Mesothelial cell of epicardium (in vitro differentiated cells): Measurements from ENCODE around the gene MMP28. TPM values are rescaled to one million over a fixed set of nuclear protein-coding genes. Genes with fewer than 3 reads are reported as not detected.

Source experiments
- DNase-seq, 2 experiments: peaks; one replicate each; pipeline ENCODE4 v3.0.0; 2021; ENCODE audit warnings: low spot score in 2 of 2; ENCODE audit not compliant: unreplicated experiment in 2 of 2
- H3K27ac Mint-ChIP-seq: 2 replicates; pipeline ENCODE4 v1.8.0; 2021; ENCODE audit warnings: mixed read lengths
- H3K27me3 Mint-ChIP-seq: 2 replicates; pipeline ENCODE4 v1.8.0; 2021; ENCODE audit warnings: low read depth, mixed read lengths
- H3K36me3 Mint-ChIP-seq: 2 replicates; pipeline ENCODE4 v1.8.0; 2021; ENCODE audit warnings: mixed read lengths
- H3K4me1 Mint-ChIP-seq: 2 replicates; pipeline ENCODE4 v1.8.0; 2021; ENCODE audit warnings: mixed read lengths
- H3K4me3 Mint-ChIP-seq: 2 replicates; pipeline ENCODE4 v1.8.0; 2021; ENCODE audit warnings: mild to moderate bottlenecking, moderate library complexity, mixed read lengths
- H3K9me3 Mint-ChIP-seq: 2 replicates; pipeline ENCODE4 v1.8.0; 2021; ENCODE audit warnings: mixed read lengths
- CTCF ChIP-seq: fragments of 200-600 bp; sonication (generic); IDR thresholded peaks from one replicate; pipeline ENCODE4 v1.5.0; 2021; ENCODE audit warnings: antibody characterized with exemption; ENCODE audit not compliant: unreplicated experiment
- total RNA-seq: library from RNA; stranded (reverse); gene quantifications from 3 replicates; pipeline ENCODE4 v1.2.1, GENCODE V29; 2021

The MMP28 gene, protein sequence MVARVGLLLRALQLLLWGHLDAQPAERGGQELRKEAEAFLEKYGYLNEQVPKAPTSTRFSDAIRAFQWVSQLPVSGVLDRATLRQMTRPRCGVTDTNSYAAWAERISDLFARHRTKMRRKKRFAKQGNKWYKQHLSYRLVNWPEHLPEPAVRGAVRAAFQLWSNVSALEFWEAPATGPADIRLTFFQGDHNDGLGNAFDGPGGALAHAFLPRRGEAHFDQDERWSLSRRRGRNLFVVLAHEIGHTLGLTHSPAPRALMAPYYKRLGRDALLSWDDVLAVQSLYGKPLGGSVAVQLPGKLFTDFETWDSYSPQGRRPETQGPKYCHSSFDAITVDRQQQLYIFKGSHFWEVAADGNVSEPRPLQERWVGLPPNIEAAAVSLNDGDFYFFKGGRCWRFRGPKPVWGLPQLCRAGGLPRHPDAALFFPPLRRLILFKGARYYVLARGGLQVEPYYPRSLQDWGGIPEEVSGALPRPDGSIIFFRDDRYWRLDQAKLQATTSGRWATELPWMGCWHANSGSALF
- 0.34 to 0.86 TPM in 2 of 3 replicates, not detected in the other for total RNA-seq

DNA sequence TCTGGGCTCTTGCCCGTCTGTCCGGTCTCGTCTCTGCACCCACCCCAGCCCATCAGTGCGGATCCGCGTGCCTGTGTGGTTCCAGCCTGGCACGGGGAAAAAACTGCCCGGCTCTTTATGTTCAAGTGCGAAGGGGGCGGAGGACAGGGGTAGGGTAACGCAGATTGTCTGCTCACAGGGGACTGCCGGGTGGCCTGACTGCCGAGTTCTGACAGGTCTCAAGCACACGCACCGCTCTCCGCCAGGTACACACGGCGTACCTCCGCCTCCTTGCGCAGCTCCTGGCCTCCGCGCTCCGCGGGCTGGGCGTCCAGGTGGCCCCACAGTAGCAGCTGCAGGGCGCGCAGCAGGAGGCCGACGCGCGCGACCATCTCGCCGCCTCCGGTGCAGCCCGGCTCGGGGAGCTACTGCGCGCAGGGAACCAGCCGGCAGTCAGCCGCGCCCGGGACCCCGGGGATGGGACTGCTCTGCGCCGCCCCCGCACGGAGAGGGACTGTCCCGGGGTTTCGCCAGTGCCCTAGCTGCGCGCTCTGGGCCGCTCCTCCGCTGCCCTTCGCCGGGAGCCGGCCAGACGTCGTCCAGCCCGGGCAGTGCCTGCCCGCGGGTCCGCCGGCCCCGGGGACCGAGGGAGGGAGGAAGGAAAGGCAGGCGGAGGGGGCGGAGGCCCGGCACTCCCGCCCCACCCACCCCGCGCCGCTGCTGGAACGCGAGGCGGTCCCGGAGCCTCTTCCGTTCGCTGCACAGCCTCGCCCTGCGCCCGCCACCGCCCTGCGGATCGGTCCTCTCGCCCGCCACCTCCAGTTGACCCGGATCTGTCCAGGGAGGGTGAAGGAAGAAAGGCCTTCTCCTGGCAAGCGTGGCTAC is at the start of gene MMP28:
TSS of gene MMP28 (minus strand) at position 635 of the 864 bp plus-strand sequence. CDS start at position 371, 264 bp downstream.
- H3K9me3 Mint-ChIP-seq, result no peaks in the 10 kb centered on the region
- no peak for TF ChIP-seq CTCF
- H3K36me3 Mint-ChIP-seq, result no peaks in the 10 kb centered on the region
- H3K27me3 Mint-ChIP-seq, result peaks cover 64% of the 10 kb centered on the region
- H3K27ac Mint-ChIP-seq, result no peak within 1 kb of the TSS
- H3K4me1 Mint-ChIP-seq, result peaks cover 12% of the 10 kb centered on the region
- DNase-seq, result peak; percentile 32 to 59
- peak within 1 kb of the TSS; percentile 59 for H3K4me3 Mint-ChIP-seq

DNA sequence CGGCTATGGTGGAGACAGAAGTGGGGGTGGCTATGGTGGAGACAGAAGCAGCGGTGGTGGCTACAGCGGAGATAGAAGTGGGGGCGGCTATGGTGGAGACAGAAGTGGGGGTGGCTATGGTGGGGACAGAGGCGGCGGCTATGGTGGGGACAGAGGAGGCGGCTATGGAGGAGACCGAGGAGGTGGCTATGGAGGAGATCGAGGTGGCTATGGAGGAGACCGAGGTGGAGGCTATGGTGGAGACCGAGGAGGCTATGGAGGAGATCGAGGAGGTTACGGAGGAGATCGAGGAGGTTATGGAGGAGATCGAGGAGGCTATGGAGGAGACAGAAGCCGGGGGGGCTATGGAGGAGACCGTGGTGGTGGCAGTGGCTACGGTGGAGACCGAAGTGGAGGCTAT is 49.1 kb upstream of the MMP28 start:
- DNase-seq, result no peak
- Mint-ChIP-seq H3K9me3 (no peaks in the 10 kb centered on the region), H3K4me3 (no peak overlapping the region), H3K27me3 (no peaks in the 10 kb centered on the region), H3K36me3 (peaks cover 35% of the 10 kb centered on the region), H3K27ac (no peak overlapping the region), H3K4me1 (no peaks in the 10 kb centered on the region)
- TF ChIP-seq CTCF, result no peak

GRCh38 chr17:35843698-35844097 is 48.3 kb upstream of the MMP28 start:
- Mint-ChIP-seq H3K9me3 (no peaks in the 10 kb centered on the region), H3K4me1 (no peaks in the 10 kb centered on the region), H3K4me3 (no peak overlapping the region), H3K27ac (no peak overlapping the region), H3K36me3 (peaks cover 34% of the 10 kb centered on the region), H3K27me3 (no peaks in the 10 kb centered on the region)
- DNase-seq, result no peak
- TF ChIP-seq CTCF, result no peak

GRCh38 chr17:35842239-35842638 is 46.8 kb upstream of the MMP28 start:
- peaks cover 40% of the 10 kb centered on the region for H3K36me3 Mint-ChIP-seq
- H3K4me1 Mint-ChIP-seq, result no peaks in the 10 kb centered on the region
- no peaks in the 10 kb centered on the region for H3K27me3 Mint-ChIP-seq
- no peaks in the 10 kb centered on the region for H3K9me3 Mint-ChIP-seq
- no peak for DNase-seq
- no peak for TF ChIP-seq CTCF
- H3K27ac Mint-ChIP-seq, result no peak overlapping the region
- H3K4me3 Mint-ChIP-seq, result no peak overlapping the region

DNA sequence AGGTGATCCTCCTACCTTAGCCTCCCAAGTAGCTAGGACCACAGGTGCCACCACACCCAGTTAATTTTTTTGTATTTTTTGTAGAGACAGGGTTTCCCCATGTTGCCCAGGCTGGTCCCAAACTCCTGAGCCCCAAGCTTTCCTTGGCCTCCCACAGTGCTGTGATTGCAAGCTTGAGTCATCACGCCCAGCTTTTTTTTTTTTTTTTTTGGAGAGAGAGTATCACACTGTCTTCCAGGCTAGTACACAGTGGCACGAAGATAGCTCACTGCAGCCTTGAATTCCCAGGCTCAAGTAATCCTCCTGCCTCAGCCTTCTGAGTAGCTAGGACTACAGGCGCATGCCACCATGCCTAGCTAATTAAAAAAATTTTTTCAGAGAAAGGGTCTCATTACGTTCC is 46.1 kb upstream of the MMP28 start:
- TF ChIP-seq CTCF, result no peak
- Mint-ChIP-seq H3K27ac (no peak overlapping the region), H3K4me1 (no peaks in the 10 kb centered on the region), H3K27me3 (no peaks in the 10 kb centered on the region), H3K36me3 (peaks cover 44% of the 10 kb centered on the region), H3K9me3 (no peaks in the 10 kb centered on the region), H3K4me3 (no peak overlapping the region)
- no peak for DNase-seq
